H1 (cell line): ENCODE measurements around the gene CARM1. TPM values are rescaled to one million over a fixed set of nuclear protein-coding genes. Genes with fewer than 3 reads are reported as not detected.

ENCODE experiments used
- BCL11A ChIP-seq, 2 experiments: IDR thresholded peaks; one replicate each; pipeline ENCODE4 v1.6.1; 2011; ENCODE audit warnings: low read depth in 2 of 2, low read length in 2 of 2, mild to moderate bottlenecking in 2 of 2
- CTCF ChIP-seq, 3 experiments: IDR thresholded peaks; 1 replicate in 2 of 3; 2 replicates in 1 of 3; pipeline versions ENCODE4 v1.5.1 to v1.6.1; 2011; ENCODE audit warnings: low read length in 3 of 3, mild to moderate bottlenecking in 3 of 3, inconsistent platforms in 2 of 3, low read depth in 1 of 3, moderate library complexity in 1 of 3; ENCODE audit not compliant: insufficient read depth in 1 of 3; ENCODE audit errors: control extremely low read depth in 1 of 3
- POLR2AphosphoS5 ChIP-seq: IDR thresholded peaks from 2 replicates; pipeline ENCODE4 v1.6.1; 2011; ENCODE audit warnings: low read depth, low read length
- SUZ12 ChIP-seq: fragments of 200-600 bp; sonication (generic); IDR thresholded peaks from 2 replicates; pipeline ENCODE4 v1.6.1; 2012; ENCODE audit warnings: mild to moderate bottlenecking, inconsistent platforms, low read length, moderate library complexity, mixed read lengths
- polyA plus RNA-seq, 7 experiments: library from polyadenylated mRNA; depleted of rRNA in 3 of 7; stranded (reverse) in 5 of 7; unstranded in 2 of 7; fragments of >200 nt in 5 of 7; fragments of 200-250 nt in 2 of 7; gene quantifications; 1 replicate in 5 of 7; 2 replicates in 1 of 7; 4 replicates in 1 of 7; pipeline versions ENCODE4 v1.2.1 to v1.2.3, GENCODE V29; 2011 to 2013; ENCODE audit warnings: missing spikeins in 2 of 7, mixed read lengths in 2 of 7
- total RNA-seq: library from RNA; stranded (reverse); fragmentation: NEBNext Ultra II Directional; extraction: Animal tissue kit (Norgen Biotek cat#: 25700); gene quantifications from 2 replicates; pipeline ENCODE4 v1.2.1, GENCODE V29; 2021

The CARM1 gene
- total and polyA plus RNA-seq, 2 of the 8 experiments (the other 6 are each of a cell fraction or from before 2014, with no cell fraction given), result 134 to 164 TPM

DNA sequence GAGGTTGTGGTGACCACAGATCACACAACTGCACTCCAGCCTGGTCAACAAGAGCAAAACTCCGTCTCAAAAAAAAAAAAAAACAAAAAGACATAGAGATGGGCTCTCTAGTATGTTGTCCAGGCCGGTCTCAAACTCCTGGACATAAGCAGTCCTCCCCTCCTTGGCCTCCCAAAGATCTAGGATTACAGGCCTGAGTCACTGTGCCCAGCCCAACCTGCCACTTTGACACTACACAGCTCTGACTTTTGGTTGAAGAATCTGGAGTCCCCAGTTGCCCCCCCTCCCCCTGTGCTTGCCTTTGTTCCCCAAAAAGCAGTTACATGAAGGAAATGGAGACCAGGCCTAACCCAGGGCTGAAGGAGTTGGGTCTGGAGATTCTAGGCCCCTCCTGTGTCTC, 12.9 kb downstream of the CARM1 start (continued):
- TF ChIP-seq CTCF (IDR thresholded peaks at IDR 0.05; ENCODE audit: control extremely low read depth in 1 of 3, insufficient read depth in 1 of 3, low read depth in 1 of 3, low read length in 3 of 3) (no peak), BCL11A (IDR thresholded peaks at IDR 0.05; ENCODE audit: low read depth in 2 of 2, low read length in 2 of 2) (no peak), POLR2AphosphoS5 (no peak), SUZ12 (no peak)
